HG03439 (cell line): ENCODE results near the gene ELAVL3.
"Not testable (repeated sequence)": the region's sequence is repeated elsewhere in the genome, so short reads cannot be mapped to it uniquely, and the experiment has no call there.

Experiments
- ATAC-seq: cut with Tn5 transposase; IDR thresholded peaks from one replicate; pipeline ENCODE4 v1.9.1; 2021; ENCODE audit warnings: mild to moderate bottlenecking, moderate library complexity; ENCODE audit not compliant: unreplicated experiment

ELAVL3 gene

GRCh38 chr19:11444059-11444458 is 36.8 kb downstream of the ELAVL3 start:
- no peak for ATAC-seq

DNA sequence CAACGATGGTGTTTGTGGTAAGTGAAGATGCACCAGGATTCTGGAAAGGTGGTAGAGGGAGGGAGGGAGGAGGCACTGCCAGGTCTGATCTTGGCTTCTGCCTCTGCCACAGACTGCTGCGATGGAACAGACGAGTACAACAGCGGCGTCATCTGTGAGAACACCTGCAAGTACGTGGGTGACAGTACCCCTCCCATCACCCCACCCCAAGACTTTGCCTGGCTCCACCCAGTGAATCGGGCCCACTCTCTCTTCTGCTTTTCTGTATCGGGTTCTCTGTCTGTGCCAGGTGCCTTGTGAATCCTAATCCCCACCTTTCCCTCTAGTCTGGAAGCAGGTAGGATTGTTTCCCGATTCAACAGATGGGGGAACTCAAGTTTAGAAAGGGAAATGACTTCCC is 42.9 kb downstream of the ELAVL3 start:
- no peak for ATAC-seq

GRCh38 chr19:11435833-11436313 is 45.0 kb downstream of the ELAVL3 start:
- ATAC-seq: no peak

- peak; percentile 90 for ATAC-seq
These were observed 45.6 kb downstream of the ELAVL3 start, which contains the start of the genes ODAD3 and PRKCSH for GRCh38 chr19:11435057-11435832. Gene ODAD3 (minus strand): TSS chr19:11435121. CDS start chr19:11435016, 105 bp downstream. Gene PRKCSH (plus strand): TSS chr19:11435635. CDS start chr19:11436118, 483 bp downstream.

DNA sequence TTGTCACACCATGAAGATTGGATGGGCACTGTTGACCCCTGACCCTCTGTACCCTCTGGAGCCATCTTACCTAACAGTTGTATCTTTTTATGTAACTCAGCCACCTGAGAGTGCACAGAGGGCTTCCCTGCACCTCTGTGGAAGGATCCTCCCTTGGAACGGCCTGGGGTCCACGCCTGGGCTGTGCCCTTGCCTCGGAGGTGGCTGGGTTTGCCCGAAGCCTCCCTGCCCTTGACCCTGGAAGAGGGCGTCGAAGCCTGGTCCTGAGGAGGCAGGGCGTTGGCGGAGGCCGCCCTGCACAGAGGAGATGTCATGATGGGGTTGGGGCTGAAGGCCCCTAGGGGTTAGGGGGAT is 46.2 kb downstream of the ELAVL3 start:
- ATAC-seq: no peak

GRCh38 chr19:11433526-11433925 is 47.3 kb downstream of the ELAVL3 start:
- not testable (repeated sequence) for ATAC-seq

DNA sequence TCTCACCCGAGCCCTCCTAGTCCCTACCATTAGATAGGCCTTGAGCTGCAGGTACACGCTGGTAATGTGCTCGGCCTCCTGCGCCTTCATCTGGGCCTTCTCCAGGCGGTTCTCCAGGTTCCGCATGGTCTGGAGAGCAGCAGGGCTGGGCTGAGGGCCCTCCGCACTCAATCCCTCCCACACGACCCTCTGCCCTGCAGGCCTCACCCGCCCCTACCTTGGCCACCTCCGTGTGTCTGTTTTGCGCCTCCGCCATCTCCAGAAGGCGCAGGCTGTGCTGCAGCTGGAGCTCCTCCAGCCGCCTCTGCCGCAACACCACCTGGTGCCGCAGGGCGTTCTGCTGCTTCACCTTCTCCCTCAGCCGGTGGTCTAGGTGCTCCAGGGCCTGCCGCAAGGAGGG is 54.2 kb downstream of the ELAVL3 start:
- no peak for ATAC-seq

GRCh38 chr19:11425719-11426457 is 55.0 kb downstream of the ELAVL3 start:
- ATAC-seq: no peak

DNA sequence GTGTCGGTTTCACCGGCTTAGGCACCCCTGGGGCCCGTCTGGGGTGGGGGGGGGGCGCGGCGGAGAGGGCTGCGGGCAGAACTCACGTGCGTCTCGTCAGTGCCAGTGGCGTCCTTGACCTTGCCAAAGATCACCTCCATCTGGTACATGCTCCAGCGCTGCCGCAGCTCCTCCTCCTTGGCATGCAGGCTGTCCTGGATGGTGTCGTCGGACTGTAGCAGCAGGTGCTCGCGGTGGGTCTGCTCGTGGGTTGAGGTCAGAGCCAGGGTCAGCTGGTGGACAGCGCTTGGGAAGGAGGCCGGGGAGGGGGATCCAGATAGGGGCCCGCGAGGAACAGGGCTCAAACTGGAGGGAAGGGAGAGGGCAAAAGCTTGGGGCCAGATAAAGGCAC is 57.1 kb downstream of the ELAVL3 start:
- no peak for ATAC-seq

DNA sequence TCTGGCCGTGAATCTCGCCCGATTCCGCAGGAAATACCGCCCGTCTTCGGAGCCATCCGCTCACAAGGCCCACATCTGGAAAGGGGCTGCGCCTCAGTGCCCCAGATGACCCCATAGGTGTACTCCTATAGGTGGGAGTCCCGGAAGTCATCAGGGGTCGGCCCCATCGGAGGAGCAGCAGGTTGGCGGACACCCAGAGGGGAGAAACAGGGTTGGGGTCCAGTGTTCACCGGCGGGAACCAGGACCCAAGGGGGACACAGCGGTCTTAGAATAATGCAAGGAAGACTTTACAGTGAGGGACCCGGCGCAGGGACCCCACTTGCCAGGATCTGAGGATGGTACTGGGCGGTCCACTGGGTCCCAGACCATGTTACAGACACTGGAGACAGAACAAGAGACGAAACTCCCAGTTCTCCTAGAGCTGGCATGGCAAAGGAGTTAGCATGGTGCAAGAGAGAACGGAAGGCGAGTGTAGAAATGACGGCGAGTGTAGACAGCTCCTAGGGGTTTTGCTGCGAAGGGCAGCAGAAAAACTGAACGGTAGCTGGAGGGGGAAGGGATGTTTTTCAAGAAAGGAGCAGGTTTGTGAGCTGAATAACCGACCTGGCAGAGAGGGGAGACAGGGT is 57.6 kb downstream of the ELAVL3 start:
- ATAC-seq: no peak

GRCh38 chr19:11422163-11423065 is 58.4 kb downstream of the ELAVL3 start:
- ATAC-seq: peak; percentile 41

- ATAC-seq: peak; percentile 44
These were observed 59.3 kb downstream of the ELAVL3 start for GRCh38 chr19:11421371-11422098.

DNA sequence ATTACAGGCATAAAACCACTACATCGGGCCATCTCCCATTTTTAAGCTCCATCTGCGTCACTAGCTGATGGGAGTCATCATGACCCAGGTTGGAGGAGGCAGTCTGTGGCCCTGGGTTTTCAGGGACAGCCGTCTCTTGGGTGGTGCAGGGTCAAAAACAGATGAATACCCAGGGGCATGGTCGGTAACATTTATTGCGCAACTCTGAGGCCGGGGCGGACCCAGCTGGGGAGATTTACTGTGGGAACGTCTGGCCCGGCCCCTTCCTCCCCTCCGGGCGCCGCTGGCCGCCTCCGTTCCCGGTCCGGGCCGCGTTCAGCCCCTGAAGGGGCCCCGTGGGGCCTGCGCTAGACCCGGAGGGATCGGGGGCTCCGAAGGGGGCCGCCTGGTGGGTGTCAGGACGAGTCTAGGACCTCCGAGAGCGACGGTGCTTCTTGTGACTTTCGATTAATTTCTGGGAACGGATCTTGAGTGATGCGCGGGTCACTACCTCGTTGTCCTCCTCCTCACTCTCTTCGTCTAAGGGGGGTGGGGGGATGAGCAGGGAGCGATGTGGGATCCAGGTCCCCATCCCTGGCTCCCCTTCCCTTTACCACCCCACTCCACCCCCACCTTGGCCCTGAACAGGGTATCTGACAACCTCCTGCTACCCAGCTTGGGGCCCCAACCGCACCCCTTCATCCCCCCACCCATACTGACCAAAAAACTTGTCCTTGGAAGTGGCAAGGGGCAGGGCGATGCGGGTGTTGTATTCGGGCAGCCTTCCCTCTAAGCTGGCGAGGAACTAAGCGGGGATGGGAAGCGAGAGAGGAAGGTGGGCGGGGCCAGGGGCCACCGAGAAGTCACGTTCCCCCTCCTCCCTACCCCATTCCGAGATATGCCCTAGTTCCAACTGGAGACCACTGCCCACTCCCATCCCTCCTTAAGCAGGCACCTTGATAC is 60.1 kb downstream of the ELAVL3 start:
- ATAC-seq: no peak

GRCh38 chr19:11418549-11419506 is 62.0 kb downstream of the ELAVL3 start, which contains the start of gene RGL3:
Gene RGL3 (minus strand): TSS chr19:11419314. CDS start chr19:11419278, 36 bp downstream.
- ATAC-seq: no peak

DNA sequence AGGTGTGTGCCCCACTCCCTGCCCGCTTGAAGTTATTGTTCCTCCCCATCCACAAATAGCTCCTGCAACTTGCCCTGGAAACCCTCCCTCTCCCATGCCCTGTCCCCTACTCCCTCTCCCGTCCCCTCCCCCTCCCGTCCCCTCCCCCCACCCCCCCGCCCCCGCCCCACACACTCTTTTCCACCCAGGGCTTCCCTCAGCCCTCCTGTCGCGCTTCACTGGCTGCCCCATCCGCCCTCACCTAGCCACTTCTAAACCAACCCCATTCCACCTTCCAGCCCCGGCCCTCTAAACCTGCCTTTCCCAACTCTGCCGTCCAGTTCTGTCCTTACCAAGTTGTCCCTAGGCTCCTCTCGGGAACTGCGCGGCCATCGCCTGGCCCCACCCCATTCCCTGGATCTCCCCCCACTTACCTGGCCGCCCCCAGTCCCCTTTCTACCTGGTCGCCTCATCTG is 62.7 kb downstream of the ELAVL3 start:
- no peak for ATAC-seq

DNA sequence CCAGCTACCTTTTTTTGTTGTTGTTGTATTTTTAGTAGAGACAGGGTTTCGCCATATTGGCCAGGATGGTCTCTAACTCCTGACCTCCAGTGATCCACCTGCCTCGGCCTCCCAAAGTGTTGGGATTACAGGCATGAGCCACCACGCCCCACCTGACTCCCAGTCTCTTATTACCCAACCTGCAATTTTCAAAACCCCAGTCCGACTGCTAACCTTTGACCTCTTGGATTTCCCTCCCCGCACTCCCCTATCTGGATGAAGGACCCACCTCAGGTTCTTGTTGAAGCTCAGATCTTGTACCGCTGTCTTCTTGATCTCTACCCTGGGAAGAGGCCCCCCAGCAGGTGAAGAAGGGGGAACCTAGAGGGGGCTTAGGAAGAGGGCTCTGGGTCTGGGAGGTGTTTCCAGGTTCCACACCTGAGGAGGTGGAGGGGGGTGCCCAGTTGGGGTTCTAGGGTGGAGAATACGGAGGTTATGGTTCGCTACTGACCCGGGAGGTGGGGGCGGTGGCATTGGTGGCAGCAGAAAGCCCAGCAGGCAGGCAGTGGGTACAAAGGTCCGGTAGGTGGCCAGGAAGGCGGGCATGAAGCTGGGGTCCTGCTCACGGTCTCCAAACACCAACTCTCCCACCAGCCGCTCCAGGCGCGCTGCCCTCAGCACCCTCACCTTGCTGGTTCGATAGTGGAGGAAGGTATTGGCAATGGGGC is 64.3 kb downstream of the ELAVL3 start:
- ATAC-seq: no peak

GRCh38 chr19:11414544-11414943 is 66.3 kb downstream of the ELAVL3 start:
- ATAC-seq: no peak
